B cell (primary cell): Measurements from ENCODE around the gene DLL1. TPM values are rescaled to one million over a fixed set of nuclear protein-coding genes. Genes with fewer than 3 reads are reported as not detected.

Source experiments
- ATAC-seq: fragments of 200-7000 bp; cut with Tn5 transposase; one replicate; pipeline ENCODE4 v1.10.0; 2021; ENCODE audit warnings: low read depth, mild to moderate bottlenecking, moderate number of reproducible peaks, moderate library complexity
- CTCF ChIA-PET: fragments of 350-600 bp; sonication (Branson Sonifier 250); formaldehyde crosslinking; loops from one replicate; lab custom pipeline; 2021; ENCODE audit warnings: antibody characterized with exemption, inconsistent platforms; lab: Charles Lee
- POLR2A ChIA-PET: fragments of 350-600 bp; sonication (Branson Sonifier 250); formaldehyde crosslinking; loops from one replicate; lab custom pipeline; 2021; ENCODE audit warnings: antibody characterized with exemption; lab: Charles Lee
- DNase-seq: peaks from one replicate; pipeline ENCODE4 v3.0.0; 2013
- H2AFZ ChIP-seq: 2 replicates; pipeline ENCODE4 v1.6.1; 2012; ENCODE audit warnings: mild to moderate bottlenecking, low read depth, low read length; ENCODE audit not compliant: insufficient read depth, poor library complexity, severe bottlenecking
- H3K27ac ChIP-seq, 2 donors: 1 replicate in 1 of 2; 2 replicates in 1 of 2; pipeline ENCODE4 v1.5.1; 2012 to 2013; ENCODE audit warnings: low read length in 2 of 2, mild to moderate bottlenecking in 2 of 2, moderate library complexity in 1 of 2
- H3K27me3 ChIP-seq, 4 experiments: fragments of 200-600 bp in 1 of 4; sonication (generic) in 1 of 4; replicated peaks in 1 of 4; 1 replicate in 2 of 4; 2 replicates in 2 of 4; pipeline versions ENCODE4 v1.6.1 to v1.7.0; 2013 to 2016; ENCODE audit warnings: low read length in 3 of 4, mild to moderate bottlenecking in 2 of 4, mixed read lengths in 1 of 4, moderate library complexity in 1 of 4; ENCODE audit not compliant: insufficient read depth in 4 of 4, control insufficient read depth in 3 of 4; ENCODE audit errors: control extremely low read depth in 1 of 4
- H3K36me3 ChIP-seq, 2 experiments: replicated peaks in 1 of 2; 1 replicate in 1 of 2; 2 replicates in 1 of 2; pipeline versions ENCODE4 v1.6.1 to v1.7.1; 2013; ENCODE audit warnings: low read length in 1 of 2; ENCODE audit not compliant: insufficient read depth in 2 of 2, control insufficient read depth in 1 of 2; ENCODE audit errors: control extremely low read depth in 1 of 2, extremely low read depth in 1 of 2
- H3K4me1 ChIP-seq, 2 donors: fragments of 200-600 bp in 1 of 2; sonication (generic) in 1 of 2; 1 replicate in 1 of 2; 2 replicates in 1 of 2; pipeline versions ENCODE4 v1.5.1 to v1.6.1; 2013 to 2017; ENCODE audit warnings: low read length in 2 of 2; ENCODE audit not compliant: control insufficient read depth in 2 of 2, insufficient read depth in 2 of 2
- H3K4me2 ChIP-seq: replicated peaks from 2 replicates; pipeline ENCODE3; 2012; ENCODE audit warnings: mild to moderate bottlenecking, low read depth, low read length; ENCODE audit not compliant: poor library complexity, severe bottlenecking
- H3K4me3 ChIP-seq, 5 experiments: fragments of 200-600 bp in 1 of 5; sonication (generic) in 1 of 5; 1 replicate in 3 of 5; 2 replicates in 2 of 5; pipeline versions ENCODE4 v1.5.1 to v1.7.0; 2011 to 2016; ENCODE audit warnings: low read length in 4 of 5, mild to moderate bottlenecking in 4 of 5, low read depth in 2 of 5, control low read depth in 1 of 5, moderate library complexity in 1 of 5; ENCODE audit not compliant: insufficient read depth in 1 of 5; ENCODE audit errors: control extremely low read depth in 1 of 5, extremely low read depth in 1 of 5
- H3K79me2 ChIP-seq: fragments of 200-600 bp; sonication (generic); one replicate; pipeline ENCODE4 v1.6.0; 2016; ENCODE audit warnings: low read length; ENCODE audit not compliant: control insufficient read depth, insufficient read depth
- H3K9ac ChIP-seq: fragments of 200-600 bp; sonication (generic); 2 replicates; pipeline ENCODE4 v1.6.1; 2017; ENCODE audit warnings: mild to moderate bottlenecking, low read length, moderate library complexity
- H3K9me3 ChIP-seq, 3 donors: one replicate each; pipeline versions ENCODE4 v1.6.1 to v1.7.1; 2013; ENCODE audit warnings: low read length in 2 of 3; ENCODE audit not compliant: control insufficient read depth in 2 of 3, insufficient read depth in 1 of 3; ENCODE audit errors: control extremely low read depth in 1 of 3
- H4K20me1 ChIP-seq: 2 replicates; pipeline ENCODE4 v1.6.0; 2012; ENCODE audit warnings: mild to moderate bottlenecking, low read length; ENCODE audit not compliant: insufficient read depth, control insufficient read depth, poor library complexity, severe bottlenecking
- H3K27ac Mint-ChIP-seq: one replicate; pipeline ENCODE4 v1.8.0; 2021; ENCODE audit warnings: mixed read lengths
- H3K27me3 Mint-ChIP-seq: one replicate; pipeline ENCODE4 v1.8.0; 2021; ENCODE audit warnings: mixed read lengths
- H3K4me1 Mint-ChIP-seq: one replicate; pipeline ENCODE4 v1.8.0; 2021; ENCODE audit warnings: mixed read lengths
- H3K4me3 Mint-ChIP-seq: one replicate; pipeline ENCODE4 v1.8.0; 2021; ENCODE audit warnings: mixed read lengths
- H3K9me3 Mint-ChIP-seq: one replicate; pipeline ENCODE4 v1.8.0; 2022; ENCODE audit warnings: mixed read lengths; ENCODE audit not compliant: insufficient read depth
- EZH2 ChIP-seq: IDR thresholded peaks from 2 replicates; pipeline ENCODE4 v1.6.1; 2012; ENCODE audit warnings: borderline replicate concordance, low read depth, mild to moderate bottlenecking, moderate library complexity, low read length; ENCODE audit not compliant: insufficient read depth, poor library complexity, severe bottlenecking
- WGBS: methylation state at CpG from one replicate; pipeline ENCODE4 v1.1.5; 2013; ENCODE audit warnings: missing lambda C conversion rate; ENCODE audit not compliant: insufficient coverage; 5-methylcytosine and 5-hydroxymethylcytosine counted together
- intact Hi-C: fragments of 100-400 bp; cut with micrococcal nuclease; formaldehyde crosslinking; loops from one replicate; pipeline ENCODE4 v1.10.0; 2022
- polyA plus RNA-seq: library from polyadenylated mRNA; depleted of rRNA; stranded (reverse); fragments of >200 nt; gene quantifications from 2 replicates; pipeline ENCODE4 v1.2.3, GENCODE V29; 2012
- total RNA-seq, 2 donors: library from RNA; stranded (reverse); fragments of 120-200 nt in 1 of 2; gene quantifications; 1 replicate in 1 of 2; 2 replicates in 1 of 2; pipeline versions ENCODE4 v1.2.3 to v1.2.4, GENCODE V29; 2013 to 2022
- TF ChIP-seq, protein P1 (sequence below): fragments of 200-600 bp; IDR thresholded peaks from one replicate; pipeline ENCODE4 v1.8.0; 2022; ENCODE audit warnings: antibody characterized with exemption, mild to moderate bottlenecking

DLL1 gene
- total and polyA plus RNA-seq, 2 donors (not counting 1 experiment from before 2014, with no cell fraction given), result 1.6 to 6.8 TPM

DNA sequence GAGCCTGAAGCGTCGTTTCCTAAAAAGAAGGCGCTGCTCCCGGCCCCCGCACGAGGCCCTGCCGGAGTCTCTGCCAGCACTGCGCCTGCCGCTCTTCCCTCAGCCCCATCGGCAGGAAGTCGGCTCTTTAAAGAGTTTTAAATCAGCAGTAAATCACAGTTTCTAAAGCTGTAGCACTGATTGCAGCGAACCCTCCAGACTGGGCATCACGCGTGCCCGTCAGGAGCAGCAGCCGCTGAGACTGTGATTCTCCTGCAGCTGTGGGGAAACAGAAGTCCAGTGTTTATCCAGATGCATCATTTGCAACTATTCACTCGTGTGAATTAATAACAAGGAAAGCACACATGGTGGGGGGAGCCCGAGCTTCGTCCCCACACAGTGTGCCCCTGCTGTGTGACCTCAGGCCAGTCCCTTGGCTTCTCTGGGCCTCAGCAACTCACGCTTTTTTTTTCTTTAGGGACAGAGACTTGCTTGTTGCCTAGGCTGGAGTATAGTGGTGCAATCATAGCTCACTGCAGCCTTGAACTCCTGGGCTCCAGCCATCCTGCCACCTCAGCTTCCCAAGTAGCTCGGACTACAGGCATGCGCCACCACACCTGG is 28.3 kb downstream of the DLL1 start:
- H3K9me3 Mint-ChIP-seq, result no peaks in the 10 kb centered on the region
- intact Hi-C loops, result no loop called here
- H3K4me2 ChIP-seq, result no peak overlapping the region
- no peaks in the 10 kb centered on the region for H3K4me1 Mint-ChIP-seq
- no peak overlapping the region for H3K9ac ChIP-seq
- CTCF ChIA-PET, result interaction anchor here (0.7 kb wide), 1 partner anchor 541 kb away, joined by 5 read pairs; no protein-coding TSS in a partner anchor
- no peak overlapping the region for H3K4me3 ChIP-seq
- H3K79me2 ChIP-seq, result no peaks in the 10 kb centered on the region
- POLR2A ChIA-PET, result no interaction called here
- no peak overlapping the region for H3K27ac Mint-ChIP-seq
- H3K27me3 Mint-ChIP-seq, result peaks cover 19% of the 10 kb centered on the region
- DNase-seq (no peak), ATAC-seq (no peak)
- no peak overlapping the region for H3K27ac ChIP-seq
- H3K27me3 ChIP-seq, result peaks cover 0 to 17% (median 0%) of the 10 kb centered on the region in 4 experiments
- no peaks in the 10 kb centered on the region for H4K20me1 ChIP-seq
- H3K36me3 ChIP-seq, result no peaks in the 10 kb centered on the region
- 71% methylated on average over 19 of the region's 22 CpGs for WGBS
- TF ChIP-seq, protein P1, sequence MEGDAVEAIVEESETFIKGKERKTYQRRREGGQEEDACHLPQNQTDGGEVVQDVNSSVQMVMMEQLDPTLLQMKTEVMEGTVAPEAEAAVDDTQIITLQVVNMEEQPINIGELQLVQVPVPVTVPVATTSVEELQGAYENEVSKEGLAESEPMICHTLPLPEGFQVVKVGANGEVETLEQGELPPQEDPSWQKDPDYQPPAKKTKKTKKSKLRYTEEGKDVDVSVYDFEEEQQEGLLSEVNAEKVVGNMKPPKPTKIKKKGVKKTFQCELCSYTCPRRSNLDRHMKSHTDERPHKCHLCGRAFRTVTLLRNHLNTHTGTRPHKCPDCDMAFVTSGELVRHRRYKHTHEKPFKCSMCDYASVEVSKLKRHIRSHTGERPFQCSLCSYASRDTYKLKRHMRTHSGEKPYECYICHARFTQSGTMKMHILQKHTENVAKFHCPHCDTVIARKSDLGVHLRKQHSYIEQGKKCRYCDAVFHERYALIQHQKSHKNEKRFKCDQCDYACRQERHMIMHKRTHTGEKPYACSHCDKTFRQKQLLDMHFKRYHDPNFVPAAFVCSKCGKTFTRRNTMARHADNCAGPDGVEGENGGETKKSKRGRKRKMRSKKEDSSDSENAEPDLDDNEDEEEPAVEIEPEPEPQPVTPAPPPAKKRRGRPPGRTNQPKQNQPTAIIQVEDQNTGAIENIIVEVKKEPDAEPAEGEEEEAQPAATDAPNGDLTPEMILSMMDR, result no peak
- TF ChIP-seq EZH2, result no peak
- no peaks in the 10 kb centered on the region for H3K4me1 ChIP-seq
- H2AFZ ChIP-seq, result no peak overlapping the region
- peaks cover 0 to under 1% (median 0%) of the 10 kb centered on the region in 3 donors for H3K9me3 ChIP-seq
- H3K4me3 Mint-ChIP-seq, result no peak overlapping the region

DNA sequence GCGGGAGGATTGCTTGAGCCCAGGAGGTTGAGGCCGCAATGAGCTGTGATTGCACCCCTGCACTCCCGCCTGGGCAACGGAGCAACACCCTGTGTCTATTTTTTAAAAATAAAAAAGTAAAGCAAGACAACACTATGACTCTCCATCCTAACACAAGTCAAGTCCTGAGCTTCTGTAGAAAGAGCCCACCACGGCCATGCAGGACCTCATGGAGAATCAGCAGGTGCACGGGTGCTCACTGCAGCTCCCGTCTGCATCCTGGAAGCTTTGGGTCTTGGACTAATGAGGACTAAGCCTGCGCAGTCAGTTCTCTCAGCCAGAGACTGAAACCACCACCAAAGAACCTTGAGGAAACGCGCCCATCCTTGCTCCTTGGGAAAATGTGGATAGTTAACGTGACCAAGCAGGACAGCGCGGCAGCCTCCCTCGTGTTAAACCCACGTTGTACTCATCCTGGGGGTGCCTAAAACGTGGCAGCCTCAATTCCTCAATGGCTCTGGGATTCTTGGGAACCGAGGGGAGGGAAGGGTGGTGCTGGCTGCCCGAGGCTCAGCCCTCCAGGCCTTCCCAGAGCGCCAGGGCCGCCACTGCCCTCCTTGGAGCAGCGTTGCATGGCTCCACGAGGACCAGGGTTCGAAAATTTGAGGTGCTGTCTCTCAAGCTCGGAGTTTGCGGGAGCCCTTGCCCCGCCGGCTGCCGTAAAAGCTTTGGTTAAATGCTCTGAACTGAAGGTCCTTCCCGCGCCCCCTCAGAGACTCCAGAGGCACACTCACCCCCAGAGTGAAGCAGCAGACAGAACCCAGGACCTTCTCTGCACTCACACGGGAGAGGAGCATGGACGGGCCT is 29.0 kb downstream of the DLL1 start:
- ChIA-PET POLR2A (no interaction called here), CTCF (no interaction called here)
- DNase-seq (no peak), ATAC-seq (no peak)
- H3K36me3 ChIP-seq, result no peaks in the 10 kb centered on the region
- H3K4me1 ChIP-seq, result no peaks in the 10 kb centered on the region
- no peaks in the 10 kb centered on the region for H4K20me1 ChIP-seq
- Mint-ChIP-seq H3K27me3 (peaks cover 22% of the 10 kb centered on the region), H3K27ac (no peak overlapping the region), H3K4me3 (no peak overlapping the region), H3K9me3 (no peaks in the 10 kb centered on the region), H3K4me1 (no peaks in the 10 kb centered on the region)
- H3K9ac ChIP-seq, result no peak overlapping the region
- TF ChIP-seq EZH2, result no peak
- TF ChIP-seq, protein P1, result no peak
- H3K27ac ChIP-seq, result no peak overlapping the region
- H3K79me2 ChIP-seq, result no peaks in the 10 kb centered on the region
- H3K4me3 ChIP-seq, result no peak overlapping the region
- peaks cover 0 to 4% (median 0%) of the 10 kb centered on the region in 3 donors for H3K9me3 ChIP-seq
- H2AFZ ChIP-seq, result no peak overlapping the region
- H3K4me2 ChIP-seq, result no peak overlapping the region
- peaks cover 0 to 17% (median 0%) of the 10 kb centered on the region in 4 experiments for H3K27me3 ChIP-seq
- intact Hi-C loops, result no loop called here
- WGBS, result 87% methylated on average over 29 of the region's 32 CpGs
